Mesothelial cell of epicardium (in vitro differentiated cells): ENCODE measurements around the gene FDX2. TPM values are rescaled to one million over a fixed set of nuclear protein-coding genes. Genes with fewer than 3 reads are reported as not detected.
A peak's percentile ranks its signal among the peaks of the same experiment; 100 is the strongest.

Experiments
- DNase-seq, 2 experiments: peaks; one replicate each; pipeline ENCODE4 v3.0.0; 2021; ENCODE audit warnings: low spot score in 2 of 2; ENCODE audit not compliant: unreplicated experiment in 2 of 2
- H3K27ac Mint-ChIP-seq: 2 replicates; pipeline ENCODE4 v1.8.0; 2021; ENCODE audit warnings: mixed read lengths
- H3K27me3 Mint-ChIP-seq: 2 replicates; pipeline ENCODE4 v1.8.0; 2021; ENCODE audit warnings: low read depth, mixed read lengths
- H3K36me3 Mint-ChIP-seq: 2 replicates; pipeline ENCODE4 v1.8.0; 2021; ENCODE audit warnings: mixed read lengths
- H3K4me1 Mint-ChIP-seq: 2 replicates; pipeline ENCODE4 v1.8.0; 2021; ENCODE audit warnings: mixed read lengths
- H3K4me3 Mint-ChIP-seq: 2 replicates; pipeline ENCODE4 v1.8.0; 2021; ENCODE audit warnings: mild to moderate bottlenecking, moderate library complexity, mixed read lengths
- H3K9me3 Mint-ChIP-seq: 2 replicates; pipeline ENCODE4 v1.8.0; 2021; ENCODE audit warnings: mixed read lengths
- total RNA-seq: library from RNA; stranded (reverse); gene quantifications from 3 replicates; pipeline ENCODE4 v1.2.1, GENCODE V29; 2021
- TF ChIP-seq, protein P1 (sequence below): fragments of 200-600 bp; sonication (generic); IDR thresholded peaks from one replicate; pipeline ENCODE4 v1.5.0; 2021; ENCODE audit warnings: antibody characterized with exemption; ENCODE audit not compliant: unreplicated experiment

Gene FDX2
- total RNA-seq, 1 donor from 2014 or later: 18.6 TPM

GRCh38 chr19:10332158-10332964, 16.5 kb upstream of the FDX2 start:
- peaks cover 3% of the 10 kb centered on the region for H3K36me3 Mint-ChIP-seq
- H3K27me3 Mint-ChIP-seq: no peaks in the 10 kb centered on the region
- H3K4me1 Mint-ChIP-seq: peaks cover 23% of the 10 kb centered on the region
- TF ChIP-seq, protein P1, sequence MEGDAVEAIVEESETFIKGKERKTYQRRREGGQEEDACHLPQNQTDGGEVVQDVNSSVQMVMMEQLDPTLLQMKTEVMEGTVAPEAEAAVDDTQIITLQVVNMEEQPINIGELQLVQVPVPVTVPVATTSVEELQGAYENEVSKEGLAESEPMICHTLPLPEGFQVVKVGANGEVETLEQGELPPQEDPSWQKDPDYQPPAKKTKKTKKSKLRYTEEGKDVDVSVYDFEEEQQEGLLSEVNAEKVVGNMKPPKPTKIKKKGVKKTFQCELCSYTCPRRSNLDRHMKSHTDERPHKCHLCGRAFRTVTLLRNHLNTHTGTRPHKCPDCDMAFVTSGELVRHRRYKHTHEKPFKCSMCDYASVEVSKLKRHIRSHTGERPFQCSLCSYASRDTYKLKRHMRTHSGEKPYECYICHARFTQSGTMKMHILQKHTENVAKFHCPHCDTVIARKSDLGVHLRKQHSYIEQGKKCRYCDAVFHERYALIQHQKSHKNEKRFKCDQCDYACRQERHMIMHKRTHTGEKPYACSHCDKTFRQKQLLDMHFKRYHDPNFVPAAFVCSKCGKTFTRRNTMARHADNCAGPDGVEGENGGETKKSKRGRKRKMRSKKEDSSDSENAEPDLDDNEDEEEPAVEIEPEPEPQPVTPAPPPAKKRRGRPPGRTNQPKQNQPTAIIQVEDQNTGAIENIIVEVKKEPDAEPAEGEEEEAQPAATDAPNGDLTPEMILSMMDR: no peak
- H3K9me3 Mint-ChIP-seq: no peaks in the 10 kb centered on the region
- H3K27ac Mint-ChIP-seq: peak overlapping the region; percentile 97
- DNase-seq: no peak
- H3K4me3 Mint-ChIP-seq: peak overlapping the region; percentile 96

GRCh38 chr19:10329555-10329954, 13.7 kb upstream of the FDX2 start:
- no peak overlapping the region for H3K27ac Mint-ChIP-seq
- H3K27me3 Mint-ChIP-seq: no peaks in the 10 kb centered on the region
- DNase-seq: no peak
- no peaks in the 10 kb centered on the region for H3K9me3 Mint-ChIP-seq
- TF ChIP-seq, protein P1: no peak
- no peak overlapping the region for H3K4me3 Mint-ChIP-seq
- H3K4me1 Mint-ChIP-seq: peaks cover 18% of the 10 kb centered on the region
- peaks cover 3% of the 10 kb centered on the region for H3K36me3 Mint-ChIP-seq

- H3K4me1 Mint-ChIP-seq: peaks cover 12% of the 10 kb centered on the region
- no peaks in the 10 kb centered on the region for H3K27me3 Mint-ChIP-seq
- no peak overlapping the region for H3K4me3 Mint-ChIP-seq
- H3K36me3 Mint-ChIP-seq: peaks cover 3% of the 10 kb centered on the region
- TF ChIP-seq, protein P1: no peak
- no peaks in the 10 kb centered on the region for H3K9me3 Mint-ChIP-seq
- no peak overlapping the region for H3K27ac Mint-ChIP-seq
- DNase-seq: no peak
Measured at GRCh38 chr19:10328558-10329429, 13.0 kb upstream of the FDX2 start.

DNA sequence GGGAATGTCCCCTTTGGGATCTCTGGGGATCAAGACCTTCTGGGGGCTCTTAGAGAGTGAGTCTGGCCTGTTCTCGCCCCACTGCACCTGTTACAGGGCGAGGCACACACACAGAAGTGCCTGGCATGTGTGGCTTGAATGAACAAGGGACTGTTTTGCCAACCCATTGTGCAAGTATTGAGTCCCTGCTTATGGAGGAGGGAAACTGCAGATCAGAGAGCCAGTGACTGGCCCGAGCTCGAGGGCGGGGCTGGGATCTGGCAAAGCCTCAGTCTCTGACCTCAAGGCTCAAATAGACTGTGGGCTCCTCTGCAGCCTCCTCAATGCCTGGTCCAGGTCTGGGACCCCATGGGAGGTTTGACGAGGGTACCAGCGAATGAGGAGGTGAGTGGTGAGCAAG, 12.0 kb upstream of the FDX2 start:
- DNase-seq: no peak
- H3K27ac Mint-ChIP-seq: no peak overlapping the region

GRCh38 chr19:10325732-10326131, 9.9 kb upstream of the FDX2 start:
- H3K4me1 Mint-ChIP-seq: no peaks in the 10 kb centered on the region
- H3K27ac Mint-ChIP-seq: no peak overlapping the region
- H3K27me3 Mint-ChIP-seq: no peaks in the 10 kb centered on the region
- no peak overlapping the region for H3K4me3 Mint-ChIP-seq
- H3K9me3 Mint-ChIP-seq: no peaks in the 10 kb centered on the region
- DNase-seq: no peak
- H3K36me3 Mint-ChIP-seq: peaks cover 10% of the 10 kb centered on the region
- TF ChIP-seq, protein P1: no peak

More for the DNA sequence above, 12.0 kb upstream of the FDX2 start:
- Mint-ChIP-seq H3K4me3 (no peak overlapping the region), H3K9me3 (no peaks in the 10 kb centered on the region), H3K36me3 (peaks cover 3% of the 10 kb centered on the region), H3K4me1 (peaks cover 6% of the 10 kb centered on the region), H3K27me3 (no peaks in the 10 kb centered on the region)
- TF ChIP-seq, protein P1: no peak
